PFSK-1 (cell line): ENCODE data around the gene TRAIP.

ENCODE experiments used
- POLR2AphosphoS5 ChIP-seq: IDR thresholded peaks from 2 replicates; pipeline ENCODE4 v1.6.1; 2012; ENCODE audit warnings: low read depth, mild to moderate bottlenecking, control low read depth, low read length, moderate library complexity
- REST ChIP-seq, 2 experiments: IDR thresholded peaks; 2 replicates each; pipeline versions ENCODE4 v1.6.1 to v1.8.0; 2011 to 2012; ENCODE audit warnings: low read depth in 2 of 2, low read length in 2 of 2, control low read depth in 1 of 2, inconsistent platforms in 1 of 2, mild to moderate bottlenecking in 1 of 2, moderate library complexity in 1 of 2; ENCODE audit not compliant: insufficient read depth in 1 of 2
- SIN3A ChIP-seq: IDR thresholded peaks from 2 replicates; pipeline ENCODE4 v1.6.1; 2012; ENCODE audit warnings: mild to moderate bottlenecking, low read length, moderate library complexity, borderline replicate concordance; ENCODE audit not compliant: insufficient read depth

DNA sequence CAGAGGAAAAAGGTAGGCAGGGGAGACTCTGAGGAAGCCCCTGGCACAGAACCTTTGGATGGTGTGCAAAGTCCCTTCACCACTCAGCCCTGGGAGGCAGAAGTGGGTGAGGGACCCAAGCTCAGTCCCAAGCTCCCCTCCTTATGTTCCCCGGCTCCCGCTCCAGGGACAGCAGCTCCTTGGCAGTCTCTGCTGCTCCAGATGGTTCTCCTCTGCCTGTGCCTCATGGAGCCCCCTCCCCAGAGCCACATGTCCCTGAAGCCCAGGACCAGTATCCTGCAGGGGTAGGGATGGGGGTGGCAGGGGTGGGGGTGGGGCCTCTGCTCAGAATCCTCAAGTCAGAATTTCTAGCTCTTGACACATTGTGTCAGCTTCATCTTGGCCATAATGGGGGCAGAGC lies 21.4 kb upstream of the TRAIP start:
- TF ChIP-seq SIN3A = no peak
- no peak for TF ChIP-seq REST (IDR thresholded peaks at IDR 0.05; ENCODE audit: insufficient read depth in 1 of 2, low read depth in 2 of 2, low read length in 2 of 2)
- TF ChIP-seq POLR2AphosphoS5 = no peak
